OCI-LY3 (cell line): ENCODE data around the gene HOXA9.

ENCODE experiments used
- EZH2phosphoT487 ChIP-seq: fragments of 200-600 bp; shearing (Covaris generic); IDR thresholded peaks from 2 replicates; pipeline ENCODE4 v1.6.1; 2018; ENCODE audit warnings: antibody characterized with exemption, mixed run types, low read depth
- TF ChIP-seq, protein P1 (sequence below): fragments of 200-600, 300-600 bp; sonication (generic); IDR thresholded peaks from 2 replicates; pipeline ENCODE4 v1.5.1; 2014; ENCODE audit warnings: antibody characterized with exemption, low read length, low read depth

DNA sequence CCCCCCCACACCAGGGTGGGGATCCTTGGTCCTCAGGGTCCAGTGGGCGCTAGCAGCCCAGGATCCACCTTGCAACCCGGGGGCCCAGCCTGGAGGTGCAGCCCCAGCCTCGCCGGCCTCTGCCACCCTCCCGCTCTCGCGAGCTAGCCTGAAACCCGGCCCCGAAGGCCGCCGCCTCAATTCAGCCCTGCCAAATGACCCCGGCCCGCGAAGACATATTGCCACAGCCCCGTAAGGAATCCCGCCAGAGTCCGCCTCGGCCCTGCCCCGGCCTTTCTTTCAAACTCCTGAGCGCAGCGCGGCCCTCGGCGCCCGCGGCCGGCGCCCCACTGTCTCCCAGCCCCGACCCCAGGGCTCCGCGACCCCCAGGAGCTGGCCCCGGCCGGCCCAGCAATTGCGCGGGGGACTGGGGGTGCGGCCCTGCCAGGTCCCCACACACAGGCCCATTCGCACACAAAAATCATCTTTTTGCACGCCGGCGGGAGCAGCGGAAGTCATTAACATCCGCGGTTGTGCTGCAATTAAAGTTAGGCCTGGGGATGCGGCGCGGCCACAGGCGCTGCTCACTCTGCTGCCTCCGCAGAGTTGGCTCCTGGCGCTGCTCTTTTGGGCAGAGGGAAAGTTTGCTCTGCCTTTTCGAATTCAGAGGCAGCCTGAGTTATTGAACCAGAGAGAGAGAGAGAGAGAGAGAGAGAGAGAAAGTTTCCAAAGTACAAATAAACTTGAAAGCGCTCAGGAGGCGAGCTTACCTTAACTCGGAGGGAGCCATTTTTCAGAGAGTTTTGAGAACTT is 25.8 kb downstream of the HOXA9 start:
- TF ChIP-seq, protein P1, sequence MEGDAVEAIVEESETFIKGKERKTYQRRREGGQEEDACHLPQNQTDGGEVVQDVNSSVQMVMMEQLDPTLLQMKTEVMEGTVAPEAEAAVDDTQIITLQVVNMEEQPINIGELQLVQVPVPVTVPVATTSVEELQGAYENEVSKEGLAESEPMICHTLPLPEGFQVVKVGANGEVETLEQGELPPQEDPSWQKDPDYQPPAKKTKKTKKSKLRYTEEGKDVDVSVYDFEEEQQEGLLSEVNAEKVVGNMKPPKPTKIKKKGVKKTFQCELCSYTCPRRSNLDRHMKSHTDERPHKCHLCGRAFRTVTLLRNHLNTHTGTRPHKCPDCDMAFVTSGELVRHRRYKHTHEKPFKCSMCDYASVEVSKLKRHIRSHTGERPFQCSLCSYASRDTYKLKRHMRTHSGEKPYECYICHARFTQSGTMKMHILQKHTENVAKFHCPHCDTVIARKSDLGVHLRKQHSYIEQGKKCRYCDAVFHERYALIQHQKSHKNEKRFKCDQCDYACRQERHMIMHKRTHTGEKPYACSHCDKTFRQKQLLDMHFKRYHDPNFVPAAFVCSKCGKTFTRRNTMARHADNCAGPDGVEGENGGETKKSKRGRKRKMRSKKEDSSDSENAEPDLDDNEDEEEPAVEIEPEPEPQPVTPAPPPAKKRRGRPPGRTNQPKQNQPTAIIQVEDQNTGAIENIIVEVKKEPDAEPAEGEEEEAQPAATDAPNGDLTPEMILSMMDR = no peak
- TF ChIP-seq EZH2phosphoT487 = no peak
